ENCODE results near the gene ADARB1.

ADARB1 gene

GRCh38 chr21:45039317-45040156, 34.8 kb upstream of the ADARB1 start:
- DNase-seq = no peak

GRCh38 chr21:45040157-45040711, 34.1 kb upstream of the ADARB1 start:
- no peak for DNase-seq

- DNase-seq = no peak
These were observed 33.6 kb upstream of the ADARB1 start for GRCh38 chr21:45040739-45041138.

GRCh38 chr21:45041351-45041805, 33.0 kb upstream of the ADARB1 start:
- no peak for DNase-seq

- no peak for DNase-seq
These were observed 32.3 kb upstream of the ADARB1 start for GRCh38 chr21:45041984-45042663.

GRCh38 chr21:45042664-45043161, 31.7 kb upstream of the ADARB1 start:
- DNase-seq = no peak

- DNase-seq = no peak
These were observed 30.8 kb upstream of the ADARB1 start for GRCh38 chr21:45043541-45044020.

- no peak for DNase-seq
These were observed 28.9 kb upstream of the ADARB1 start for GRCh38 chr21:45045481-45045880.

GRCh38 chr21:45047257-45047656, 27.1 kb upstream of the ADARB1 start:
- no peak for DNase-seq

GRCh38 chr21:45048026-45048698, 26.2 kb upstream of the ADARB1 start:
- DNase-seq = no peak

- DNase-seq = no peak
These were observed 25.4 kb upstream of the ADARB1 start for GRCh38 chr21:45048968-45049367.

GRCh38 chr21:45049714-45050344, 24.6 kb upstream of the ADARB1 start:
- no peak for DNase-seq

GRCh38 chr21:45050345-45050796, 24.0 kb upstream of the ADARB1 start:
- no peak for DNase-seq

GRCh38 chr21:45050797-45051489, 23.4 kb upstream of the ADARB1 start:
- peak; percentile 38 for DNase-seq

- no peak for DNase-seq
These were observed 22.6 kb upstream of the ADARB1 start for GRCh38 chr21:45051580-45052434.

GRCh38 chr21:45052960-45053359, 21.4 kb upstream of the ADARB1 start:
- no peak for DNase-seq

- no peak for DNase-seq
These were observed 20.7 kb upstream of the ADARB1 start for GRCh38 chr21:45053561-45054226.

- no peak for DNase-seq
These were observed 20.0 kb upstream of the ADARB1 start for GRCh38 chr21:45054227-45054926.

- no peak for DNase-seq
These were observed 19.3 kb upstream of the ADARB1 start for GRCh38 chr21:45054927-45055612.
